Neural cell (in vitro differentiated cells): ENCODE data around the gene PLXDC1. TPM values are rescaled to one million over a fixed set of nuclear protein-coding genes. Genes with fewer than 3 reads are reported as not detected.

Source experiments
- H2AFZ ChIP-seq: fragments of 200-600, 300-800 bp; sonication (generic), shearing (Covaris generic); 2 replicates; pipeline ENCODE4 v1.6.0; 2014; ENCODE audit warnings: low read depth, mild to moderate bottlenecking, antibody characterized with exemption, low read length, moderate library complexity
- H3F3A ChIP-seq: fragments of 200-600 bp; shearing (Covaris generic); 2 replicates; pipeline ENCODE4 v1.6.1; 2016; ENCODE audit warnings: mild to moderate bottlenecking, moderate library complexity, mixed read lengths, antibody characterized with exemption, low read length; ENCODE audit not compliant: insufficient read depth, poor library complexity, severe bottlenecking
- H3K27ac ChIP-seq: fragments of 200-600, 300-800 bp; sonication (generic), shearing (Covaris generic); 2 replicates; pipeline ENCODE4 v1.5.1; 2014; ENCODE audit warnings: mild to moderate bottlenecking, low read length, moderate library complexity
- H3K27me3 ChIP-seq: fragments of 300-800, 200-600 bp; sonication (generic), shearing (Covaris generic); 2 replicates; pipeline ENCODE4 v1.6.0; 2014; ENCODE audit warnings: mild to moderate bottlenecking, low read depth, low read length, moderate library complexity; ENCODE audit not compliant: insufficient read depth
- H3K36me3 ChIP-seq: fragments of 300-800, 200-600 bp; sonication (generic), shearing (Covaris generic); 2 replicates; pipeline ENCODE4 v1.5.1; 2014; ENCODE audit warnings: mild to moderate bottlenecking, antibody characterized with exemption, low read length, moderate library complexity; ENCODE audit not compliant: insufficient read depth
- H3K4me2 ChIP-seq: fragments of 300-800, 200-600 bp; sonication (generic), shearing (Covaris generic); 2 replicates; pipeline ENCODE4 v1.6.0; 2014; ENCODE audit warnings: mild to moderate bottlenecking, low read length
- H3K4me3 ChIP-seq: fragments of 300-800, 200-600 bp; sonication (generic), shearing (Covaris generic); 2 replicates; pipeline ENCODE4 v1.5.1; 2014; ENCODE audit warnings: mild to moderate bottlenecking, low read length, moderate library complexity
- H3K79me2 ChIP-seq: fragments of 200-600 bp; shearing (Covaris generic); replicated peaks from 2 replicates; pipeline ENCODE4 v1.6.0; 2014; ENCODE audit warnings: mild to moderate bottlenecking, low read length, moderate library complexity; ENCODE audit not compliant: insufficient read depth
- H3K9ac ChIP-seq: fragments of 300-800, 200-600 bp; sonication (generic), shearing (Covaris generic); 2 replicates; pipeline ENCODE4 v1.6.1; 2016; ENCODE audit warnings: mild to moderate bottlenecking, low read length, mixed read lengths
- H3K9me2 ChIP-seq: fragments of 200-600 bp; shearing (Covaris generic); 2 replicates; pipeline ENCODE4 v1.6.1; 2016; ENCODE audit warnings: mild to moderate bottlenecking, low read length, mixed read lengths; ENCODE audit not compliant: insufficient read depth
- H3K9me3 ChIP-seq: fragments of 200-600, 300-800 bp; sonication (generic), shearing (Covaris generic); 2 replicates; pipeline ENCODE4 v1.6.1; 2016; ENCODE audit warnings: mild to moderate bottlenecking, mixed run types, low read length, moderate library complexity, mixed read lengths
- H4K20me1 ChIP-seq: fragments of 200-600 bp; shearing (Covaris generic); 2 replicates; pipeline ENCODE4 v1.6.1; 2016; ENCODE audit warnings: mild to moderate bottlenecking, mixed run types; ENCODE audit not compliant: insufficient read depth
- CTCF ChIP-seq: fragments of 450-650 bp; IDR thresholded peaks from 2 replicates; pipeline ENCODE4 v1.5.1; 2014; ENCODE audit warnings: antibody characterized with exemption, mild to moderate bottlenecking, moderate library complexity; ENCODE audit not compliant: poor library complexity, severe bottlenecking
- EP300 ChIP-seq: fragments of 450-650 bp; conservative IDR thresholded peaks from 2 replicates; pipeline ENCODE4 v1.6.1; 2014; ENCODE audit warnings: antibody characterized with exemption, mild to moderate bottlenecking, moderate library complexity; ENCODE audit not compliant: poor library complexity, severe bottlenecking
- EZH2 ChIP-seq: fragments of 200-600, 300-800 bp; shearing (Covaris generic), sonication (generic); IDR thresholded peaks from 2 replicates; pipeline ENCODE4 v1.6.1; 2014; ENCODE audit warnings: antibody characterized with exemption, low read length, borderline replicate concordance, mild to moderate bottlenecking; ENCODE audit not compliant: insufficient read depth, poor library complexity, severe bottlenecking
- MXI1 ChIP-seq: fragments of 450-650 bp; conservative IDR thresholded peaks from 2 replicates; pipeline ENCODE4 v1.6.1; 2014; ENCODE audit warnings: antibody characterized with exemption, mild to moderate bottlenecking; ENCODE audit not compliant: poor library complexity, severe bottlenecking
- POLR2AphosphoS5 ChIP-seq: IDR thresholded peaks from 2 replicates; pipeline ENCODE4 v1.6.1; 2012
- RAD21 ChIP-seq: fragments of 450-650 bp; conservative IDR thresholded peaks from 2 replicates; pipeline ENCODE4 v1.6.1; 2014; ENCODE audit warnings: antibody characterized with exemption, mild to moderate bottlenecking, moderate library complexity
- REST ChIP-seq: IDR thresholded peaks from 2 replicates; pipeline ENCODE4 v1.6.1; 2012; ENCODE audit warnings: borderline replicate concordance
- SMC3 ChIP-seq: fragments of 450-650 bp; conservative IDR thresholded peaks from 2 replicates; pipeline ENCODE4 v1.6.1; 2014; ENCODE audit warnings: antibody characterized with exemption, mild to moderate bottlenecking, moderate library complexity; ENCODE audit not compliant: poor library complexity
- TAF1 ChIP-seq: IDR thresholded peaks from 2 replicates; pipeline ENCODE4 v1.6.1; 2012; ENCODE audit warnings: low read depth
- polyA plus RNA-seq: library from polyadenylated mRNA; depleted of rRNA; stranded (reverse); fragments of >200 nt; gene quantifications from 2 replicates; pipeline ENCODE4 v1.2.3, GENCODE V29; 2014

The PLXDC1 gene
- polyA plus RNA-seq, 1 donor from 2014 or later: 10.0 TPM

DNA sequence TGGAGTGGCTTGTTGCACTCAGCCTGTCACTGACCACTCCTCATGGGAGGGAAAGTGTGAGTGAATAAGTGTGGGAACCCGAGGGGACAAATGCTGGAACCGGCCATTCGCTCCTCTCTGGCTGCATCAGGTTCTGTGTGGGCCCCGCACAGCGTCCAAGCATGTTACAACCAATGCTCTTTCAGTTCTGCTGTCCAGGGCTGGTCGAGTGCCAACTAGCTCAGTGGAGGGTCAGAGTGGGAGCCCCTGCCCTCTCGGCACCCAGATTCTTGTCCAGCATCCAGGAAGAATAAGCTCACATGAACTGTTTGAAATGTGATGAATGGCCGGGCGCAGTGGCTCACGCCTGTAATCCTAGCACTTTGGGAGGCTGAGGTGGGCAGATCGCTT, 135.9 kb downstream of the PLXDC1 start:
- Histone ChIP-seq H3K9ac (no peak overlapping the region), H3K79me2 (no peaks in the 10 kb centered on the region), H3K36me3 (no peaks in the 10 kb centered on the region), H3K27ac (no peak overlapping the region), H3K4me3 (no peak overlapping the region), H2AFZ (no peak overlapping the region), H4K20me1 (no peaks in the 10 kb centered on the region), H3F3A (no peaks in the 10 kb centered on the region), H3K27me3 (no peaks in the 10 kb centered on the region), H3K9me2 (no peaks in the 10 kb centered on the region), H3K9me3 (no peaks in the 10 kb centered on the region), H3K4me2 (no peak overlapping the region)
- TF ChIP-seq POLR2AphosphoS5 (no peak), EZH2 (no peak), REST (no peak)

DNA sequence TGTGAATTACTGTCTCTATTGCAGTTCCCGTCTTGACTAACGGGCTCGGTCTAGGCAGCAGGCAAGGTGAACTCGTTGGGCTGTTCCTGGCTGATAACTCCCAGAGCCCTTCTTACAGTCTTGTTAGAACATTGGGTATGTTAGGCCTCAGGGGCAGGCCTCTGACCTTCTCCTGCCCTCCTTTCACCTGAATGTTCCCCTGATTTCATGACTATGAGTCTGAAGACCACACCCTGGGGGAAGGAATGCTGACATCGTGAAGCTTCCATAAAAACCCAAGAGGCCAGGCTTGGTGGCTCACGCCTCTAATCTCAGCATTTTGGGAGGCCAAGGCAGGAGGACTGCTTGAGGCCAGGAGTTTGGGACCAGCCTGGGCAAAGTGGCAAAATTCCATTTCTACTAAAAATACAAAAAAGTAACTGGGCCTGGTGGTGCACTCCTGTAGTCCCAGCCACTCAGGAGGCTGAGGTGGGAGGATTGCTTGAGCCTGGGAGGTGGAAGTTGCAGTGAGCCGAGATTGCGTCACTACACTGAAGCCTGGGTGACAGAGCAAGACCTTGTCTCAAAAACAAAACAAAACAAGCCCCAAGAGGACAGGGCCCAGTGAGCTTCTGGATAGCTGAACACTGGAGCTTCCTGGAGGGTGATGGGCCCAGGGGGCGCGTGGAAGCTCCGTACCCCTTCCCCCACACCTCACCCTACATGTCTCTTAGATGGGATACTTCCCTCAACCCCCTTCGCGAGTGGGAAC, 136.5 kb downstream of the PLXDC1 start:
- TF ChIP-seq CTCF: no peak
- TF ChIP-seq POLR2AphosphoS5: no peak
- TF ChIP-seq SMC3: no peak
- TF ChIP-seq REST: no peak
- no peak for TF ChIP-seq TAF1
- TF ChIP-seq EP300: no peak
- TF ChIP-seq EZH2: no peak
- no peak for TF ChIP-seq RAD21
- no peak for TF ChIP-seq MXI1
- H4K20me1 ChIP-seq: no peaks in the 10 kb centered on the region
- H3K27me3 ChIP-seq: no peaks in the 10 kb centered on the region
- no peaks in the 10 kb centered on the region for H3K79me2 ChIP-seq
- no peaks in the 10 kb centered on the region for H3K36me3 ChIP-seq
- no peak overlapping the region for H2AFZ ChIP-seq
- H3K27ac ChIP-seq: no peak overlapping the region
- no peak overlapping the region for H3K4me2 ChIP-seq
- H3K9me2 ChIP-seq: no peaks in the 10 kb centered on the region
- H3F3A ChIP-seq: no peaks in the 10 kb centered on the region
- H3K9me3 ChIP-seq: no peaks in the 10 kb centered on the region
- no peak overlapping the region for H3K4me3 ChIP-seq
- no peak overlapping the region for H3K9ac ChIP-seq
